ENCODE measurements around the gene S100A14. TPM values are rescaled to one million over a fixed set of nuclear protein-coding genes. Genes with fewer than 3 reads are reported as not detected.
A peak's percentile ranks its signal among the peaks of the same experiment; 100 is the strongest.

The S100A14 gene
- total and polyA plus RNA-seq, 2 of the 13 experiments (the other 11 are each of a cell fraction or from before 2014, with no cell fraction given): 1.4 to 7.7 TPM

DNA sequence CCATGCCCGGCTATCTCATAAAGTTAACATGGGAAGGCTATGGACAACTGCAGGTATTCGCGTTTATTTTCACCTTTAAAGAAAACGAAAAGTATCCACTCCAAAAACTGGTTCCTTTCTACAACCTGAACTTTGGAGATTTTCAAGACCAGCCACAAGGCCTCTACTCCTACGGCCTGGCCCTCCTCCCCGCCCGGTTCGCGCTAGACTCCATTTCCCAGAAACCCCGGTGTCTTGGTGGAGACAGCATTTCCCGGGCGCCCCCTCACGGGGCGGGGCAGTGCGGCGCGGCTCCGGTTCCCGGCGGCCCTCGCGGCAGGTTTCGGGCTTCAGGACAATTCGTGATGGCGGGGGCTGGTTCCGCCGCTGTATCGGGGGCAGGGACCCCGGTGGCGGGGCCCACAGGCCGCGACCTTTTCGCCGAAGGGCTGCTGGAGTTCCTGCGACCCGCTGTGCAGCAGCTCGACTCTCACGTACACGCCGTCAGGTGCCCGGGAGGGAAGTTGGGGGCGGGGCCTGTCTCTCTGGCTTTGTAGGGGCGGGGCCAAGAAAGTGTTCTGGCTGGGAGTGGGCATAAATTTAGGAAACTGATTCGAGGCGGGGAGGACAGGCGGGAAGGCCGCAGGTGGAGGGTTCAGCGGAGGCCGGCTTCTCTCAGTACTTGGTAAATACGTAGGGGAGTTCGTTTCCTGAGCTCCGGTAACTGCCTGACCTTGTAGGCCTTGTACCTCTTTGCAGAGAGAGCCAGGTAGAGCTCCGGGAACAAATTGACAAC lies 42.5 kb upstream of the S100A14 start, which contains the start of gene SNAPIN (continued):
- TF ChIP-seq ZMYM2 (CRISPR knock-in tag; IDR thresholded peaks at IDR 0.05) (no peak), FOXM1 (CRISPR knock-in tag; IDR thresholded peaks at IDR 0.05) (no peak), SMC3 (IDR thresholded peaks at IDR 0.05; ENCODE audit: low read length) (no peak), SAP130 (CRISPR knock-in tag; IDR thresholded peaks at IDR 0.05; ENCODE audit: low read depth) (peak; percentile 84), DPF2 (CRISPR knock-in tag; IDR thresholded peaks at IDR 0.05; ENCODE audit: borderline replicate concordance, low read depth) (no peak), HNRNPL (IDR thresholded peaks at IDR 0.05; ENCODE audit: low read depth, low read length) (no peak), ZSCAN29 (CRISPR knock-in tag; conservative IDR thresholded peaks at IDR 0.05) (no peak), GLMP (CRISPR knock-in tag; IDR thresholded peaks at IDR 0.05; ENCODE audit: borderline replicate concordance) (no peak), SATB2 (CRISPR knock-in tag; IDR thresholded peaks at IDR 0.05) (no peak), ZNF30 (CRISPR knock-in tag; IDR thresholded peaks at IDR 0.05) (no peak), ZNF235 (CRISPR knock-in tag; IDR thresholded peaks at IDR 0.05; ENCODE audit: borderline replicate concordance) (0 out of 2 replicates have a peak, but pooled peaks have one; percentile 59), CC2D1A (CRISPR knock-in tag; IDR thresholded peaks at IDR 0.05) (no peak)
- TF ChIP-seq, protein P1, sequence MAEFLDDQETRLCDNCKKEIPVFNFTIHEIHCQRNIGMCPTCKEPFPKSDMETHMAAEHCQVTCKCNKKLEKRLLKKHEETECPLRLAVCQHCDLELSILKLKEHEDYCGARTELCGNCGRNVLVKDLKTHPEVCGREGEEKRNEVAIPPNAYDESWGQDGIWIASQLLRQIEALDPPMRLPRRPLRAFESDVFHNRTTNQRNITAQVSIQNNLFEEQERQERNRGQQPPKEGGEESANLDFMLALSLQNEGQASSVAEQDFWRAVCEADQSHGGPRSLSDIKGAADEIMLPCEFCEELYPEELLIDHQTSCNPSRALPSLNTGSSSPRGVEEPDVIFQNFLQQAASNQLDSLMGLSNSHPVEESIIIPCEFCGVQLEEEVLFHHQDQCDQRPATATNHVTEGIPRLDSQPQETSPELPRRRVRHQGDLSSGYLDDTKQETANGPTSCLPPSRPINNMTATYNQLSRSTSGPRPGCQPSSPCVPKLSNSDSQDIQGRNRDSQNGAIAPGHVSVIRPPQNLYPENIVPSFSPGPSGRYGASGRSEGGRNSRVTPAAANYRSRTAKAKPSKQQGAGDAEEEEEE (CRISPR knock-in tag; IDR thresholded peaks at IDR 0.05; ENCODE audit: borderline replicate concordance): no peak

Data from HepG2 (cell line).